Anterior cingulate cortex (tissue), 58 donors: ENCODE measurements around the gene EPHB2.
"Not testable (repeated sequence)": the region's sequence is repeated elsewhere in the genome, so short reads cannot be mapped to it uniquely, and the experiment has no call there.

Experiments
- DNase-seq, 58 donors: peaks; one replicate each; lab custom pipeline; 2025; lab: John Stamatoyannopoulos, UW

EPHB2 gene

DNA sequence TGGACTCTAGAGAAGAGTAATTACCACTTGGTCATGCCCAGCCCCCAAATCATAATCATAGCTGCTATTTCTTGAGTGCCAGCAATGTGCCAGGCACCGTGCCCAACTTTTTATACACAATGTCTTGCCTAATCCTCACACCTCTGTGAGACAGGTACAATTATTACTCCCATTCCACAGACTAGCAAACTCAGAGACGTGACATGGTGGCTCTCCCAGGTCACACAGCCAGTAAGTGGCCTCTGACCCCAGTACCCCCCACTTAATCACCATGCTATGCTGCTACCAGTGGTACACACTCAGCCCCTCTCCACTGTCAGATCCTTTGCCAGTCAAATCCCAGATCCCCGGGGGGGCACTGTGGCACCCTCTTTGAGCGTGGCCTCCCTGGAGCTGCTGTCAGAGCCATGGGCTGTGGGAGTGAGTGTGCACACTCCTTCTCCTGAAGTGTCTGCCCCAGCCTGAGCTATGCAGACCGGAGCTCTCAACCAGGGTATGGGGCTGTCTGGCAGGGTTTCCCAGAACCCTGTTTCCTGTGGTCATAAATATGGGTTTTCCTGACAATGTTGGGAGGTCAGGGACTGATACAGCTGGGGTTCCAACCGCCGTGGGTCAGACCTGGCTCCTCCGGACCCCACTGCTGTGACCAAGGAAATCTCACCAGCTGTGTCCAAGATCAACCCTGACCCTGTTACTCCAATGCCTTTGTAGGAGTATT is 210.3 kb downstream of the EPHB2 start:
- no peak for DNase-seq

DNA sequence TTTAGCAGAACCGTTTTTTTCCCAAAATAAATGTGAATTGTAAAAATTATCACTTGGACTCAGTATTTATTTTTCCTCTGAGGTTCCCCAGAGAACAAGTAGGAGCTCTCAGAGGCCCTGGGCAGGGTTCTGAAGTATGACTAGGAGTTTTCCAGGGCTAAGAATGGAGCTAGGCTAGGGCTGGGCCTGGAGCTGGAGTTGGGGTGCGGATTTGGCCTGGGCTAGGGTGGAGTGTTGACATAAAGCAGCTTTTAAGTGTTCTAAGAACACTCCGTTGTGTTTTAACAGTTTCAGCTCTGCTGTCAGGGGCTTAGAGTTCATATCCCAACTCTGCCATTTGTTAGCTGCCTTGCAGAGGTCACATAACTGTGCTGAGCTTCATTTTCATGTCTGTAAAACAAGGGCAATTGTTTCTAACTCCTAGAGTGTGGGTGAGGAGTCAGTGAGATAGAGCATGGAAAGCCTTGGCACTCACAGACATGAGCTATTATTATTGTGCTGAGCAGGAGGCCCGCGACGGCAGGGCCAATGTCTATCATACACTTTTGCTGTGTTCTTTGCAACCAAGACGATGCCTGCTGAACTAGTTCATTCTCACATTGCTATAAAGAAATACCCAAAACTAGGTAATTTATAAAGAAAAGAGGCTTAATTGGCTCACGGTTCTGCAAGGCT is 210.9 kb downstream of the EPHB2 start:
- DNase-seq, result no peak

DNA sequence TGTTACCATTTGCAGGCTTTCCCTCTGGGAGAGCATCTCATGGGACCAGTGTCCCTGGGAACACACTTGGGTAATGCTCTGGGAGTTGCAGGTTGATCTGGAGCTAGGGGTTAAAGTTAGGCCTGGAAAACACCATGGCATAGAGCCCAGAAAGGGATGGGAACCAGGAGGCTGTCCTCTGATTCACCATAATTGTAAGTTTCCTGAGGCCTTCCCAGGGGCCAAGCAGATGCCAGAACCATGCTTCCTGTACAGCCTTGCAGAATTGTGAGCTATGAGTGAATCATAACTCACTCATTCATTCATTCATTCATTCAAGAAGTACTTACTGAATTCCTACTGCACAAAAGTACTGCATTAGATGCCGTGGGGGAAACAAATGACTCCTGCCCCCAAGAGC is 212.0 kb downstream of the EPHB2 start:
- DNase-seq, result no peak

DNA sequence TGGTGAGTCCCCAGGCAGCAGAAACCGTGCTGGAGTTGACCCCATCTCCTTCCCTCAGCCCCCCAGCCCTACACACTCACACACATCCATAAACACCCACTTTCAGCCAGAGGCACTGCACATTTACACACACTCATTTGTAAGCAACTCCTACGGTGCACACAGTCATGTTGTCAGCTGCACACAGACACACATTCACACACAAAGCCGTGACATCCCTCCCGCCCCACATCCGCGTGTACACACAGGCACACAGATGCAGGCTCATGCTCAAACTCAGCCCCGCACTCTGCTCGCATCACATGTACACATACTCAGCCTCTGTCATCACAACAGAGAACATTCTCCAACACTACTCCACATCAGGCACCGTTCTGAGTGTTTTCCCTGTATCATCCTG is 214.5 kb downstream of the EPHB2 start:
- no peak for DNase-seq

DNA sequence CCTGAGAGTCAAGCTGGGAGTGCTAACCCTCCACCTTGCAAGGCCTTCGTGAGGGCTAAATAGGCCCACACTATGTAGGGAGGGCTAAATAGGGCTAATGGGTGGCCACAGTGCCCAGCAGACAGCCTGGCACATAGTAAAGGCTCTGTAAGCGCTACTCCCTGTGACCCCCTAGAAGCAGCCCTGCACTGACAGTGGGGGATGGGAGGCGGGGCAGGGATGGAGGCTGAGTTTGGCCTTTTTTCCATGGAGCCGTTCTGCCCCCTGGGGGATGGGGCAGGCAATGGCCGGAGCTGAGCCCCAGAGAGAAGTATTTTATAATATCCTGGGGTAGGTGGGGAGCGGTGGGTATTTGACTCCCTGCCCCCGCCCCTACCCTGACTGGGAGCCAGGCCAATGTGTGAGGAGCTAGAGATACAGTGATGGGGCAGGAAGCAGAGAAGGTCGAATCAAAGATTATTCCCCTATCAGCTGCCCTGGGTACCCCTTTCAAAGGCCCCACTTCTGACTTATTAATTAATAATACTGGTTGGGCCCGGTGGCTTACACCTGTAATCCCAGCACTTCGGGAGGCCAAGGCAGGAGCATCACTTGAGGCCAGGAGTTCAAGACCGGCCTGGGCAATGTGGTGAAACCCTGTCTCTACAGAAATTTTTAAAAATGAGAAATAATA is 219.7 kb downstream of the EPHB2 start:
- DNase-seq, result peak in 29 of 58 donors; percentile 8 to 63 (median 23)

DNA sequence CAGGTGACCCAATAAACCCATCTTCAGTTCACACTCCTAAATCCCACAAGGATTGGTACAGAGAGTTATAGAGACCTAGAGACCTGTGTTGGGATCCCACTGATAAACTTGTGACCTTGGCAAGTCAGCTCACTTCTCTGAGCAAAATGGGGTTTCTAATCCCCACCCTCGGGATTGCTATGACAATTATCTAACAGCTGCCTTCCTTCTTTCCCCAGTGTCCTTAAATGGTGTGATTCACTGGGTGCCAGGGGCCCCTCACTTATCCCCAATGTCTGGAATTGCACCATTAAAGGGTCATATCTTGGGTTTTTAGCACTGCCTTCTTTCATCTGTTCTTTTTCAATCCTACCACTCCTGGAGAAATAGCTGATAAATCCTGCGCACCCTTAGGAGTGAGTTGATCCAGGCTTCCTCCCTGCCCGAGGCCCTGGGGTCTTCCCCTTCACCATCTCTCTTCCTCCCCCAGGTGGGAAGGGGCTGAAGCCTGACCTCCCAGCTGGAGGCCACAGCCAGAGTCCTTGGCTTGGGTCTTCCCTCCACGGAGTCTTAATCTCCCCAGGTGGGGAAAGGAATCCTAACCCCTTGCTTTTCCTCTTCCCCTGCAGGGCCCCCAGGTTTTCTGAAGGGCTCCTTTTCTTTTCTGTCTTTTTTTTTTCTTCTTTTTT is 222.3 kb downstream of the EPHB2 start:
- DNase-seq, result no peak

DNA sequence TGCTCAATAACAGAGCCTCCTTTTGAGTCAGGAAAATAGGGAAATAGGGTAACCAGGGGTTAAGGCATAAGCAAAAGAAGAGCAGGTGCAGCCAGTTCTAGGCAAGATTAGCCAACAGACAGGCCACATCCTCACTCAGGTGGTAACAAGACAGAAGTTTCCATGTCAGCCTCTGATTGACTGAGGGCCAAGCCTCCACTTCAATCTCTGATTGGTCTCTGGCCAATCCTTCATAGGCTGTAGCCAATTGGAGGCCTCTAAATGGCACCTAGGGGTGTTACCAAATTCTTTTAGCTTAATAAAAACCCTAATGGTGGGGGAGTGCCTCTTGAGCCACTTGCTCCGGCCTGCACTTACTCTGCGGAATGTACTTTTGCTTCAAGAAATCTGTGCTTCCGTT is 224.8 kb downstream of the EPHB2 start:
- no peak for DNase-seq

DNA sequence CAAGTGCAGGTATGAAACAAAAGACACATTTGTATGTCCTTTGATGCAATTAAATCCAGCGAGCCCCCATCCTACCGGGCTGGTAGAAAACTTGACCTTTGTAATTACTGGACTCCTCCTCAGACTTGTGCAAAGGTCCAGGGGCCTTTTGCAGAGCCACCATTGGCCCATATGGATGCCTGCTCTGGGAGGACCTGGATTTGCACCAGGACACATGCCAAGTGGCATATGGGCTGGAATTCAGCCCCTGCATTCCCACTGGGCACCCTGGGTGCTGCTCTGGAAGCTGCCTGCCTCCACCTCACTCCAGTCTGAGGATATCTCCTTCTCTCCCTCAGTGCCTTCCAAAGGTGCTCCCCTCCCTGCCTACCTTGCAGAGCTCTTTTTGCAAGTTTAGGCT is 226.0 kb downstream of the EPHB2 start:
- DNase-seq, result no peak

DNA sequence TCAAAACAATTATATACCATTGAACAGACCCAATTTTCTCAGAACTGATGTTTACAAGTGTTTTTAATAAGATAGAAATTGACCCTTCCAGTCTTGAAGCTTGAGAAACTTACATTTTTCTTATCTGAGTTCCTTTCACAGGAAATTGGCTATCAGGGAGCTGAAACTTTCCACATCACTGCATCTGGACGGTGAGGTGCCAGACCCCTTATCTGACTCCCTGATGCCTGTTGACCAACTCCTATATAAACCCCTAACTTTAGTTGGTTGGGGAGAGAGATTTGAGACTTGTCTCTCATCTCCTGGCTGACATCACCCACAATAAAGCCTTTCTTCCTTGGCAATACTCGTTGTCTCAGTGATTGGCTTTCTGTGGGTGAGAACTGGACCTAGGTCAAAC is 230.6 kb downstream of the EPHB2 start:
- no peak for DNase-seq

DNA sequence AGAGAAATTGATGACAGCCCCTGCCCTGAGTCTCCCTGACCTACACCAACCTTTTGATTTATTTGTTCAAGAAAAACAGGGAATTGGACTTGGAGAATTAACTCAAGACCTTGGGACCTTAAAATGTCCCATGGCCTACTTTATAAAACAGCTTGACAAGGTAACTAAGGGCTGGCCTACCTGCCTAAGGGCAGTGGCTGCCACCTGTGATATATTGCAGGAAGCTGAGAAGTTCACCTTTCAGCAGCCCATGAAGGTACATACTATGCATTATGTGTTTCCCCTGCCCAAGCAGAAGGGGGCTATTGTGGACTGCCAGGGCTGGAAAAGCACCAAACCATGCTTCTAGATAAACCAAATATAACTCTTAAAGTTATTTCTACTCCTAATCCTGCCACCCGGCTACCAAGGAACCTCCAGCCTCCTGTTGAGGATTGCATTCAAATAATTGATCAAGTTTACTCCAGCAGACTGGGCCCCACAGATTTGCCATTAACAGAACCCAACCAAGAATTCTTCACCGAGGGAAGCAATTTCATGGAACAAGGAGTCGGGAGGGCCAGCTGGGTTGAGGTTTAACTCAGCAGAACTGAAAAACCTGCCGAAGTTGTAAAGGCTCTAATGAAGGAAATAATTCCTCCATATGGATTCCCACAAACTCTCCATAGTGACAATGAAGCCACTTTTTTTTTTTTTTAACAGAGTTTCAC is 233.9 kb downstream of the EPHB2 start:
- no peak for DNase-seq

DNA sequence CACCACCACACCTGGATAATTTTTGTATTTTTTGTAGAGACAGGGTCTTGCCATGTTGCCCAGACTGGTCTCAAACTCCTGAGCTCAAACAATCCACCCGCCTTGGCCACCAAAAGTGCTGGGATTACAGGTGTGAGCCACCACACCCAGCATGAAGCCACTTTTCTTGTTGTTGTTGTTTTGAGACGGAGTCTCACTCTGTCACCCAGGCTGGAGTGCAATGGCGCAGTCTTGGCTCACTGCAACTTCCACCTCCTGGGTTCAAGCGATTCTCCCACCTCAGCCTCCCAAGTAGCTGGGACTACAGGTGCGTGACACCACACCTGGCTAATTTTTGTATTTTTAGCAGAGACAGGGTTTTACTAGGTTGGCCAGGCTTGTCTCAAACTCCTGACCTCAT is 234.5 kb downstream of the EPHB2 start:
- DNase-seq, result not testable (repeated sequence)

DNA sequence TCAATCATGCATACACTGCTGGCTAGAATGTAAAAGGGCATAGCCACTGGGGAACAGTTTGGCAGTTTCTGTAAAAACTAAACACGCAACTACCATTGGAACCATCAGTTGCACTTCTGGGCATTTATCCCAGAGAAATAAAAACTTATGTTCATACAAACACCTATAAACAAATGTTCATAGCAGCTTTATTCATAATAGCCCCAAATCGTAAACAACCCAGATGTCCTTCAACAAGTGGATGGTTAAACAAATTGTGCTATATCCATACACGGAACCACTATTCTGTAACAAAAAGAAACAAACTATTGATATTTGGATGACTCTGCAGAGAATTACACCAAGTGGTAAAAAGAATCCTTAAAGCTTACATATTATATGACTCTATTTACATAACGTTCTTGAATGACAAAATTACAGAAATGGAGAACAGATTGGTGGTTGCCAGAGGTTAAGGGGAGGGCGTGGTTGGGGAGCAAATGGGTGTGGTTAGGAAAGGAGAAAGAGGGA is 239.2 kb downstream of the EPHB2 start:
- no peak for DNase-seq

DNA sequence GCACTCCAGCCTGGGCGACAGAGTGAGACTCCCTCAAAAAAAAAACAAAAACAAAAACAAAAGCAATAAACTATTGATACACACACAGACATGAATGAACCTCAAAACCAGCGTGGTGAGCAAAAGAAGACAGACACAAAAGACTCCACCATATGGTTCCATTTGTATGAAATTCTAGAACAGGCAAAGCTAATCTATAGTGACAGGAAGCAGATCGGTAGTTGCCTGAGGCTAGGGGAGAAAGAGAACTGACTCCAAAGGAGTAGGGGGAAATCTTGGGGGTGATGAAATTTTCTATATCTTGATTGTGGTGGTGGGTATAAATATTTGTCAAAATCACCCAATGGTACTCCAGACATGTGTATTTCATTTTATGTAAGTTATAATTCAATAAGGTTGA is 241.2 kb downstream of the EPHB2 start:
- no peak for DNase-seq

DNA sequence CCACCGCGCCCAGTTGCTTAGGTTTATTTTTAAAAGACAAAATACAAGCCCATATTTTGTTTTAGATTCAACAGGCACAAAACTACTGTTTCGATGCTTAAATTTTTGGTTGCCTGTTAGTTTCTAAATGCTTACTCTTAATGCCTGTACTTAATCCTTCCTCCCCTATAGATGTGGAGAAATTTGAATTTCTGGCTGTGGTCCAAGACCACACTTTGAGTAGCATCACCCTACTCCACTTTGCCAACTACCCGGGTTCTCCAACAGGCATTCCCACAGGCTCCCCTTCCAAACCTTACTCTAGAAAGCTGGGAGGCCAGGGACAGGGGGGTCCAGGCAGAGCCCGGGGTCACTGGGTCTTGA is 242.0 kb downstream of the EPHB2 start:
- DNase-seq, result no peak

DNA sequence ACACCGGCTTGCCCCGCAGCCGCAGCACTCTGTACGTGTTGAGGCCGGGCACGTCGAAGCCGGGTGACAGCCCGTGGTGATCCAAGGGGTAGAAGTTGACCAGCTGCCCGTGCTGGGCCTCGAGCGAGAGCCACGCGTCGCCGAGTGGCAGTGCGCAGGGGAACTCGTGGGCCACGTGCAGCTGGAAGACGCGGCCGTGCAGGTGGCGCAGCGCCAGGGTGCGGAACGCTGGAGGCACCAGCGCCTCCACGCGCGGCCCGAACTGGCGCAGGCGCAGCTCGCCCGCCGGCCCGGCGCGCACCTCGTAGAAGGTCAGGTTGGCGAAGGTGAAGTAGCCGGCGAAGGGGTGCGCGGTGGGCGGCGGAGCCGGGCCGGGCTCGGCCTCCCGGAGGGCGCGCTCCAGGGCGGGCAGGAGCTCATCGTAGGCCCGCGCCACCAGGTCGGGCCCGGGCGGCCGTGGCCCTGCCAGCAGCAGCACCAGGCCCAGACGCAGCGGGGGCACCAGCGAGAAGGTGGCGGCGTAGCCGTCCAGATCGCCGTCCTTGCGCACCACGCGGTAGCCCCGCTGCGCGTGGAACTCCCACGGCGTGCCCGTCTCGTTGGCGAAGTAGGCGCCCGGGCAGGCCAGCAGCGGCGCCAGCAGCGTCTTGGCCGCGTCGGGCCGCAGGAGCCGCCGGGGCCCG is 242.6 kb downstream of the EPHB2 start:
- peak in 1 of 58 donors; percentile 6 for DNase-seq

DNA sequence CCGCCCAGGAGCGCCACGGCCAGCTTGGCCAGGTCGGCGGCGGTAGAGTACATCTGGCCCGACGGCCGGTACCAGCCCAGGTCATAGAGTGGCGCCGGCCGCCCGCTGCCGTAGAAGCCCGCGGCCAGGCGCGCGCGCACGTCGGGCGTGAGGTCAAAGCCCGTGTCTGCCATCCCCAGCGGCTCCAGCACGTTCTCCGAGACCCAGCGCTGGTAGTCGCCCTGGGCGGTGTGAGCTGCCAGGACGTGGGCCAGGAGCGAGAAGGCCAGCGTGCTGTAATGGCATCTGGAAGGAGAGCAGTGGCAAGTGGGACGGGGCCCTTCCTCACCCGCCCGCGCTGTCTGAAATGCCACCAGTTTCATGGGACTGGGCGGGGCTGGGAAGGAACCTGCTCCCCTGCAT is 243.1 kb downstream of the EPHB2 start:
- DNase-seq, result no peak

DNA sequence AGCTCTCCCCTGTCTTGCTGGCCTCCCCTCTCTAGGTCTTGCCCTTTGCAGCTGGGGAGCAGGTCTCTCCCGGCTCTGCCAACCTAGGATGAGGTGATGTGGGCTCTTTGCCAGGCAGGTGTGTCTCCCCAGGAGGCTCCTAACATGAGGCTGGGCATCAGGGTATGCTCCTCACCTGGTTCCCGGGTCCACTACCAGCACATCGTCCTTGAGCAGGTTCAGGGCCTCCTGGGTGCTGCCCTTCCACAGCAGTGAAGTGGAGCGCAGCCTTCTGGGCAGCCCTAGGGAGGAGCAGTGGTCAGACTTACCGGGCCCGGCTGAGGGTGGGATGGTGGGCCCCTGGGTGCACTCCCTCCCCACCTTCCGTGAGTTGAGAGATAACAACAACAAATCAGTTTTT is 244.5 kb downstream of the EPHB2 start:
- no peak for DNase-seq

DNA sequence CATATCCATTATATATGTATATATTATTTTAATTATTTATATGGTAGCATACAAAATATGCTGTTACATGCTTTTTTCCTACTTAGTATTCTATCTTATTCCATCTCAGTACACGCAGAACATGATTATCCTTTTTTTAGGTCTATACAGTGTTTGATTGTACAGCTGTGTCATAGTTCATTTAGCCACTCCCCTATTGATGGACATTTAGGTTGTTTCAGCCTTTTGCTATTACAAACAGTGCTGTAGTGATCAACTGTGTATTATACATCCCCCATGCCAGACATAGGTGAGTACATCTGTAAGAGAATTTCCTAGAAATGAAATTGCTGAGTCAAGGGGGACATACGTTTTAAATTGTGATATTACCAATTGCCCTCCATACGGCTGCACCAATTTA is 246.4 kb downstream of the EPHB2 start:
- DNase-seq, result no peak

DNA sequence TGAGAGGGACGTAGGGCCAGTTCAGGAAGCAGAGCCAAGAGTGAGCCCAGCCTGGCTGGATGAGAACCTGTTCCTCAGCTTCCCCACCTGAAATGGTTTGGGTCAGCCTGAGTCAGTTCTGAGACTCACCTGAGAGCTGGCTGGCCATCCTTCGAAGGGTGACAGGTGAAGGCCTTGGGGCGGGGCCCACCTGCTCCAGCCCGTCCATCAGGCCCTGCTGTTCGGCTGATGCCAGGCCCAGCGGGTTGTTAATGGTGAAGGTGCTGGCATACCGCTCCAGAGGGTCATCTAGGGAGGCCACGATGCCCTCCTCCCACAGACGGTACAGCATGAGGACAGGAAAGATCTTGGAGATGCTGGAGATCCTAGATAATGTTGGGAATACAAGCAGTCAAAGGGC is 247.9 kb downstream of the EPHB2 start:
- no peak for DNase-seq
